DOHH2 (cell line): ENCODE results near the gene NPY2R.

Experiments used
- H3F3A ChIP-seq: fragments of 200-600 bp; sonication (generic), shearing (Covaris generic); 2 replicates; pipeline ENCODE4 v1.6.0; 2016; ENCODE audit warnings: antibody characterized with exemption, mild to moderate bottlenecking; ENCODE audit not compliant: control insufficient read depth, insufficient read depth
- H3K27ac ChIP-seq: fragments of 200-600 bp; sonication (generic); 2 replicates; pipeline ENCODE4 v1.5.1; 2014; ENCODE audit warnings: low read depth, mild to moderate bottlenecking, low read length, moderate library complexity
- H3K27me3 ChIP-seq: fragments of 200-600 bp; sonication (generic); 2 replicates; pipeline ENCODE4 v1.6.1; 2014; ENCODE audit warnings: mild to moderate bottlenecking, low read length, mixed read lengths; ENCODE audit not compliant: control insufficient read depth
- H3K36me3 ChIP-seq: fragments of 200-600 bp; sonication (generic); 2 replicates; pipeline ENCODE4 v1.6.1; 2014; ENCODE audit warnings: mild to moderate bottlenecking, low read length, moderate library complexity, mixed read lengths; ENCODE audit not compliant: control insufficient read depth
- H3K4me1 ChIP-seq: fragments of 200-600 bp; sonication (generic); 2 replicates; pipeline ENCODE4 v1.6.1; 2014; ENCODE audit warnings: mild to moderate bottlenecking, low read length, mixed read lengths; ENCODE audit not compliant: control insufficient read depth
- H3K4me2 ChIP-seq: fragments of 200-600 bp; sonication (generic); 2 replicates; pipeline ENCODE4 v1.6.0; 2014; ENCODE audit warnings: mild to moderate bottlenecking, low read length, moderate library complexity
- H3K4me3 ChIP-seq: fragments of 200-600 bp; sonication (generic); 2 replicates; pipeline ENCODE4 v1.5.1; 2014; ENCODE audit warnings: mild to moderate bottlenecking, low read length, mixed read lengths
- H3K79me2 ChIP-seq: fragments of 200-600 bp; sonication (generic); 2 replicates; pipeline ENCODE4 v1.6.1; 2014; ENCODE audit warnings: mild to moderate bottlenecking, low read length, mixed read lengths; ENCODE audit not compliant: control insufficient read depth
- H3K9me2 ChIP-seq: fragments of 200-600 bp; sonication (generic); replicated peaks from 2 replicates; pipeline ENCODE4 v1.6.1; 2014; ENCODE audit warnings: mild to moderate bottlenecking, low read length, mixed read lengths; ENCODE audit not compliant: control insufficient read depth
- H3K9me3 ChIP-seq: fragments of 200-600 bp; sonication (generic); 2 replicates; pipeline ENCODE4 v1.6.1; 2014; ENCODE audit warnings: antibody characterized with exemption, low read length, mixed read lengths; ENCODE audit not compliant: control insufficient read depth, insufficient read depth
- H4K20me1 ChIP-seq: fragments of 200-600 bp; sonication (generic); 2 replicates; pipeline ENCODE4 v1.6.0; 2014; ENCODE audit warnings: low read depth, mild to moderate bottlenecking, antibody characterized with exemption, low read length, moderate library complexity; ENCODE audit not compliant: control insufficient read depth, insufficient read depth
- CTCF ChIP-seq: fragments of 200-600 bp; sonication (generic); IDR thresholded peaks from one replicate; pipeline ENCODE4 v1.5.1; 2014; ENCODE audit warnings: antibody characterized with exemption, mild to moderate bottlenecking, low read depth, low read length; ENCODE audit not compliant: poor library complexity, severe bottlenecking
- EZH2phosphoT487 ChIP-seq: fragments of 200-600 bp; sonication (generic); IDR thresholded peaks from 2 replicates; pipeline ENCODE4 v1.6.1; 2017; ENCODE audit warnings: borderline replicate concordance, mild to moderate bottlenecking, antibody characterized with exemption, low read length, moderate library complexity, mixed read lengths

NPY2R gene

GRCh38 chr4:155208258-155209054 lies at the start of gene NPY2R:
NPY2R (plus strand) TSS chr4:155208636; CDS start chr4:155213940, 5,304 bp downstream.
- Histone ChIP-seq H3K9me3 (no peaks in the 10 kb centered on the region), H3K4me1 (no peaks in the 10 kb centered on the region), H3K4me3 (no peak within 1 kb of the TSS), H4K20me1 (no peaks in the 10 kb centered on the region), H3K27me3 (no peaks in the 10 kb centered on the region), H3K36me3 (no peaks in the 10 kb centered on the region), H3K27ac (no peak within 1 kb of the TSS), H3K9me2 (no peaks in the 10 kb centered on the region), H3K79me2 (no peaks in the 10 kb centered on the region), H3F3A (no peaks in the 10 kb centered on the region), H3K4me2 (no peak within 1 kb of the TSS)
- no peak for TF ChIP-seq EZH2phosphoT487
- TF ChIP-seq CTCF = no peak

GRCh38 chr4:155161357-155161756 lies 47.1 kb upstream of the NPY2R start:
- Histone ChIP-seq H3K4me2 (no peak overlapping the region), H3K79me2 (no peaks in the 10 kb centered on the region), H3K27me3 (no peaks in the 10 kb centered on the region), H3K4me1 (no peaks in the 10 kb centered on the region), H4K20me1 (no peaks in the 10 kb centered on the region), H3K36me3 (no peaks in the 10 kb centered on the region), H3K27ac (no peak overlapping the region), H3K9me2 (no peaks in the 10 kb centered on the region), H3K9me3 (no peaks in the 10 kb centered on the region), H3F3A (no peaks in the 10 kb centered on the region), H3K4me3 (no peak overlapping the region)
- no peak for TF ChIP-seq EZH2phosphoT487
- TF ChIP-seq CTCF = no peak

GRCh38 chr4:155164718-155165117 lies 43.7 kb upstream of the NPY2R start:
- H3K4me1 ChIP-seq = no peaks in the 10 kb centered on the region
- H3K4me2 ChIP-seq = no peak overlapping the region
- no peaks in the 10 kb centered on the region for H4K20me1 ChIP-seq
- no peak overlapping the region for H3K4me3 ChIP-seq
- H3K27me3 ChIP-seq = no peaks in the 10 kb centered on the region
- TF ChIP-seq CTCF = no peak
- no peak for TF ChIP-seq EZH2phosphoT487
- no peaks in the 10 kb centered on the region for H3K9me3 ChIP-seq
- no peaks in the 10 kb centered on the region for H3F3A ChIP-seq
- H3K79me2 ChIP-seq = no peaks in the 10 kb centered on the region
- no peaks in the 10 kb centered on the region for H3K36me3 ChIP-seq
- H3K9me2 ChIP-seq = no peaks in the 10 kb centered on the region
- H3K27ac ChIP-seq = no peak overlapping the region
